ENCODE measurements around the gene MINDY4B.

GRCh38 chr3:150875548-150875947, 29.7 kb downstream of the MINDY4B start:
- TF ChIP-seq CTCF (IDR thresholded peaks at IDR 0.05) (no peak), POLR2A (IDR thresholded peaks at IDR 0.05) (no peak)
